ENCODE measurements around the gene SLX4IP.

DNA sequence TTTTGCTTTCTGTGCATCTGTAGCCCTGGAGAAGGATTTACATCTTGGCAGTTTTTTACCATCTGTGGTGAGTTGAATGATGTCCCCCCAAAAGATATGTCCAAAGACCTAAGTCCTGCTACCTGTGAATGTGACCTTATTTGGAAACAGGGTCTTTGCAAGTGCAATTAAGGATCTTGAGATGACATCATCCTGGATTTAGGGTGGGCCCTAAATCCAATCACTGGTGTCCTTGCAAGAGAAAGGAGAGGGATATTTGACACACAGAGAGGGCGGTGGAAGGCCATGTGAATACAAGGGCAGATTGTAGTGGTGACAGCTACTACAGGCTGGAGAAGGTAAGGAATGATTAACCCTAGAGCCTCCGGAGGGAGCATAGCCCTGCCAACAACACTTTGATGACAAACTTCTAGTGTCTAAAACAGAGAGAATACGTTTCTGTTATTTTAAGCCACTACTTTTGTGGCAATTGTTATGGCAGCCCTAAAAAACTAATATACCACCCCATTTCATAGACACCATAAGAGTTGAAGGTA, 36.2 kb upstream of the SLX4IP start:
- TF ChIP-seq, protein P1, sequence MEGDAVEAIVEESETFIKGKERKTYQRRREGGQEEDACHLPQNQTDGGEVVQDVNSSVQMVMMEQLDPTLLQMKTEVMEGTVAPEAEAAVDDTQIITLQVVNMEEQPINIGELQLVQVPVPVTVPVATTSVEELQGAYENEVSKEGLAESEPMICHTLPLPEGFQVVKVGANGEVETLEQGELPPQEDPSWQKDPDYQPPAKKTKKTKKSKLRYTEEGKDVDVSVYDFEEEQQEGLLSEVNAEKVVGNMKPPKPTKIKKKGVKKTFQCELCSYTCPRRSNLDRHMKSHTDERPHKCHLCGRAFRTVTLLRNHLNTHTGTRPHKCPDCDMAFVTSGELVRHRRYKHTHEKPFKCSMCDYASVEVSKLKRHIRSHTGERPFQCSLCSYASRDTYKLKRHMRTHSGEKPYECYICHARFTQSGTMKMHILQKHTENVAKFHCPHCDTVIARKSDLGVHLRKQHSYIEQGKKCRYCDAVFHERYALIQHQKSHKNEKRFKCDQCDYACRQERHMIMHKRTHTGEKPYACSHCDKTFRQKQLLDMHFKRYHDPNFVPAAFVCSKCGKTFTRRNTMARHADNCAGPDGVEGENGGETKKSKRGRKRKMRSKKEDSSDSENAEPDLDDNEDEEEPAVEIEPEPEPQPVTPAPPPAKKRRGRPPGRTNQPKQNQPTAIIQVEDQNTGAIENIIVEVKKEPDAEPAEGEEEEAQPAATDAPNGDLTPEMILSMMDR (conservative IDR thresholded peaks at IDR 0.05 in 1 of 2, IDR thresholded peaks at IDR 0.05 in 1 of 2; ENCODE audit: low read depth in 1 of 2, low read length in 2 of 2), result no peak
- no peak for TF ChIP-seq EZH2 (IDR thresholded peaks at IDR 0.05; ENCODE audit: low read length, missing control alignments)
